ENCODE results near the gene PIGM.

PIGM gene

GRCh38 chr1:159982280-159982679 lies 49.5 kb downstream of the PIGM start:
- Histone ChIP-seq H3K9me3 (no peaks in the 10 kb centered on the region), H3K36me3 (no peaks in the 10 kb centered on the region), H3K4me1 (no peaks in the 10 kb centered on the region), H3K4me3 (ENCODE audit: low read depth, low read length) (no peak overlapping the region), H3K27me3 (peaks cover 19% of the 10 kb centered on the region)
- no peak for TF ChIP-seq CTCF (IDR thresholded peaks at IDR 0.05; ENCODE audit: low read depth, low read length)
- no peak for DNase-seq

- no peaks in the 10 kb centered on the region for H3K4me1 ChIP-seq
- no peak overlapping the region for H3K4me3 ChIP-seq (ENCODE audit: low read depth, low read length)
- TF ChIP-seq CTCF (IDR thresholded peaks at IDR 0.05; ENCODE audit: low read depth, low read length) = no peak
- no peaks in the 10 kb centered on the region for H3K9me3 ChIP-seq
- peaks cover 21% of the 10 kb centered on the region for H3K27me3 ChIP-seq
- no peak for DNase-seq
- no peaks in the 10 kb centered on the region for H3K36me3 ChIP-seq
These were observed 50.3 kb downstream of the PIGM start for GRCh38 chr1:159981351-159982055.

- Histone ChIP-seq H3K9me3 (no peaks in the 10 kb centered on the region), H3K36me3 (no peaks in the 10 kb centered on the region), H3K4me1 (no peaks in the 10 kb centered on the region), H3K4me3 (ENCODE audit: low read depth, low read length) (no peak overlapping the region), H3K27me3 (peaks cover 22% of the 10 kb centered on the region)
- no peak for DNase-seq
- no peak for TF ChIP-seq CTCF (IDR thresholded peaks at IDR 0.05; ENCODE audit: low read depth, low read length)
These were observed 51.0 kb downstream of the PIGM start for GRCh38 chr1:159980786-159981185.

GRCh38 chr1:159980076-159980475 lies 51.7 kb downstream of the PIGM start:
- no peak for TF ChIP-seq CTCF (IDR thresholded peaks at IDR 0.05; ENCODE audit: low read depth, low read length)
- no peak for DNase-seq
- Histone ChIP-seq H3K4me1 (no peaks in the 10 kb centered on the region), H3K36me3 (no peaks in the 10 kb centered on the region), H3K4me3 (ENCODE audit: low read depth, low read length) (no peak overlapping the region), H3K27me3 (peaks cover 29% of the 10 kb centered on the region), H3K9me3 (no peaks in the 10 kb centered on the region)

- TF ChIP-seq CTCF (IDR thresholded peaks at IDR 0.05; ENCODE audit: low read depth, low read length) = no peak
- no peaks in the 10 kb centered on the region for H3K36me3 ChIP-seq
- no peaks in the 10 kb centered on the region for H3K9me3 ChIP-seq
- H3K4me3 ChIP-seq (ENCODE audit: low read depth, low read length) = no peak overlapping the region
- H3K27me3 ChIP-seq = peaks cover 28% of the 10 kb centered on the region
- H3K4me1 ChIP-seq = no peaks in the 10 kb centered on the region
- DNase-seq = no peak
These were observed 52.5 kb downstream of the PIGM start for GRCh38 chr1:159979257-159979656.

- no peaks in the 10 kb centered on the region for H3K36me3 ChIP-seq
- H3K4me3 ChIP-seq (ENCODE audit: low read depth, low read length) = no peak overlapping the region
- no peaks in the 10 kb centered on the region for H3K4me1 ChIP-seq
- H3K9me3 ChIP-seq = no peaks in the 10 kb centered on the region
- DNase-seq = no peak
- peaks cover 30% of the 10 kb centered on the region for H3K27me3 ChIP-seq
- TF ChIP-seq CTCF (IDR thresholded peaks at IDR 0.05; ENCODE audit: low read depth, low read length) = no peak
These were observed 53.7 kb downstream of the PIGM start for GRCh38 chr1:159978107-159978398.

Measured in BE2C (cell line).